NCI-H2227 (cell line): ENCODE data around the gene NAP1L4.

ENCODE experiments used
- DNase-seq: peaks from one replicate; lab custom pipeline; 2025; ENCODE audit not compliant: unreplicated experiment; lab: John Stamatoyannopoulos, UW

Gene NAP1L4

GRCh38 chr11:3010521-3011275 lies 18.6 kb upstream of the NAP1L4 start:
- no peak for DNase-seq

DNA sequence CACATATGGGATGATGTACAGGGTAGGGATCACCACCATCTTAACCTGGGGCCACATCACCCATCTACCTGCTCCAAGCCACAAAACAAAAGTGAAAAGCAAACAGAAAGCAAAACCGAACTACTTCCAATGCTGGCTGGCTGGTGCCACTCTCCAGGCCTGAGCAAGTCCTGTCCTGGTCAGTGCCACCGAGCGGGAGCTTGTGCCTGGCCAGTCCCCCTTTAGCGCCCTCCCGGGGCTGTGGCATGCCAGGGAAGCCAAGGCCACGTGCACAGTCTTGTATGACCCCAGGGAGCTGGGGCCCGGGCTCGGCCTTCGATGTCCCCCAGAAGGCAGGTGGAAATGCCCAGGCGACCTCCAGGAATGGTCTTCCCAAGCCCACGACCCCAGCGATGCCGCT lies 17.9 kb upstream of the NAP1L4 start:
- no peak for DNase-seq

- no peak for DNase-seq
Measured at GRCh38 chr11:3009481-3009880, 17.4 kb upstream of the NAP1L4 start.

DNA sequence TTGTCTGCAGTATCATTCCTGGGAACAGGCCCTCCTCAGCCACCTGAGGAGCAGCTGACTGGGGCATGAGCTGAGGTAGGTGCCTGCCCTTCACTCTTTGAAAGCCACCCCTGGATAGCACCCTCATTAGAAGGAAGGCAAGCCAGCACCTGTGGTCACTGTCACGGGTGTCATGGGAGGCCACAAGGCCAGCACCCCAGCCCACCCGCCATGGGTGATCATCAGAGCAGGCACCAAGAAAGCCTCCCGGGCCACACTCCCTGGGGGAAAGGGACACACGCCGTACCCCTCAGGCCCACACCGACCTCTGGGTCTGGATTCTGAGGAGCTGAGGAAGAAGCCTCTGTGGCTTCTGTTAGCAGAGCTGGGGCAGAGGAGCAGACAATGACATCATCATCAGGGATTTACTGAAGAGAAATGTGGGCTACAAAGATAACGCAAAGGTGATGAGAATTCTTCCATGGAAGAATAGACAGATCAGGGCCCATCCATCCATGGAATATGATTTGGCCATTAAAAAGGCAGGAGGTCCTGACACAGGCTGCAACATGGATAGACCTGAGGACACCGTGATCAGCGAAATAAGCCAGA lies 16.7 kb upstream of the NAP1L4 start:
- DNase-seq, result no peak

DNA sequence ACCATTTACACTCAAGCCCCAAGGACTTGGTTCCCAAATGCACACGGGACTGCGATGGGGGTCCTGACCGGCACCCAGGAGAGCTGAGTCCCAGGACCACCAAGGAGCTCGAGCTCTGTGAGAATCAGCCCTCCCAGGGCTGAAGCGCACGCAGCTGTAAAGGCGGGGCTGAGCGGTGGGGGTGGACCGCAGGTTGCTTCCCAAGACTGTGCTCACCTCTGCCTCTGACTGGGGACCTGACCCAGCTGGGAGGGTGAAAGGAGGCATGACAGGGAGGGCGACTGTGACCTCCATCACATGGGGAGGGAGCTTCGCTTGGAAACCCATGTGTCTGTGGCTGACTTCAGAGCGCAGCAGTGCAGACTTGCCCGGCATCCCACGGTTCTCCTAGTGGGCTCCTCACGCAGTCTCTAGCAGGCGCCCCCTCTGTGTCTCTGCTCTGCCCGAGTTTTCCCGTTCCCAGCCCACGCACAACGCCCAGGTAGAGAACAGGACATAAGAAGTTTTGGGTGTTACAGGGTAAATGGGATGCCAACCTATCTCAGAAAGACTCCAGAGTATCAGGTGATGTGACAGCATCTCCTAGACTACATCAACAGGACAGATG lies 15.4 kb upstream of the NAP1L4 start:
- DNase-seq, result no peak

GRCh38 chr11:3006505-3007260 lies 14.6 kb upstream of the NAP1L4 start:
- no peak for DNase-seq

- no peak for DNase-seq
Measured at GRCh38 chr11:3004481-3004880, 12.4 kb upstream of the NAP1L4 start.

GRCh38 chr11:3003396-3004231 lies 11.5 kb upstream of the NAP1L4 start:
- DNase-seq, result no peak

DNA sequence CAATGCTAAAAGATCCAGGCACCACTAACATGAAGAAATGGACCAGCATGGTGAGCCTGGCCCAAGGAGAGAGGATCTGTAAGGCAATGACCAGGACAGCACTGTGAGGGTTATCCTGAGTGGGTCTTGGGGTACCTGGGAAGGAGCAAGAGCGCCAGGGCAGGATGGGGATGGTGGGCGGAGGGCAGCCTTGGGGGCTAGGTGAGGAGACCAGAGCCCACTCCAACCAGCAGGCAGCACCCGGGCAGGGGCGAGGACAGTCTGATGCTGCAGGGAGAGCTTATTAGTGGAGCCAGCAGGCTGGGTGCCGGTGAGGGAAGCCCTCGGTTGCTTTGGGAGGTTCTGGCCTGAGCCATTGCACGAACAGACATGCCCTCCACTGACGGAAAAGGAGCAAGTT lies 10.7 kb upstream of the NAP1L4 start:
- DNase-seq, result no peak

- no peak for DNase-seq
Measured at GRCh38 chr11:3002351-3002861, 10.3 kb upstream of the NAP1L4 start.

- no peak for DNase-seq
Measured at GRCh38 chr11:3001496-3001895, 9.4 kb upstream of the NAP1L4 start.

DNA sequence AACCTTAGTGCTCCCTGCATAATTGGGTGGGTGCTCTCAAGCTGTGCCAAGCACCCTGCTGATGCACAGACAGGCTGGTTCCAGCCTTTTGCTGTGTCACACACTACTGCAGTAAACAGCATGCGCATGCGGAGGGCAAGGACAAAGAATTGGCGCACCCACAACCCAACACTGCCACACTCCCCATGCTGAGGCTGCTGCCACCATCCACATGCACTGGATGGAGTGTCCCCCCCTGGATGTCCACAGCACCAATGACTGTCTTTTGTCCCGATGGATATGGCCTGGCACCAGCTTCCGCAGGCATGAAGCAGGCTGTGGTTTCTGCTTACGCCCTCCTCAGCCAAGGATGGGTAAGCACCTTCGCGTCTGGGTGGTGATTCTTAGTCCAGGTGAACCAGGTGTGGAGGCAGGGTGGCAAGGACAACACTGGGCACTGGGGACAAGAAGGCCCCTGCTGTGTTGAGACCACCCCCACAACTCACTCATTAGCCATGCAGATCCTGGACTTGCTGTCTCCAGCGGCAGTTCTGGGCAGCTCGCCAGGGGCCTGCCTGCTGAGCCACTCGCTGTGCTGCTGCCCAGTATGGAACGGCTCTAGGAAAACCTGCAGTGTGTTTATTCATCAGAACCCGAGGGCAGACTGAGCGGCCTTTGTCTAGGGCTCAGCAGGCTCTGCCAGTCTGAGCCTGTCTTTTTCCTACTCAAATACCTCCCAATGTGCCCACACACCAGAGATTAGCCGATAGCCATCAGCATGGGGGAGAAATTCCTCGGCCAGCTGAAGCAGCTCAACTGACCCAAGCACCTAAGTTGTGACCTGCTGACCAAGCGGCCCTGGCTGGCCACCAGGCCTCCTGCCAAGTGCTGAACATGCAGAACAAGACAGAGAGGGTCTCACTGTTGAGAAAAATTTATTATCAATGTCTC lies 8.2 kb upstream of the NAP1L4 start:
- peak; percentile 71 for DNase-seq

- DNase-seq, result no peak
Measured at GRCh38 chr11:2999464-2999998, 7.4 kb upstream of the NAP1L4 start.

- no peak for DNase-seq
Measured at GRCh38 chr11:2998073-2998850, 6.1 kb upstream of the NAP1L4 start.

- no peak for DNase-seq
Measured at GRCh38 chr11:2997406-2997805, 5.3 kb upstream of the NAP1L4 start.

DNA sequence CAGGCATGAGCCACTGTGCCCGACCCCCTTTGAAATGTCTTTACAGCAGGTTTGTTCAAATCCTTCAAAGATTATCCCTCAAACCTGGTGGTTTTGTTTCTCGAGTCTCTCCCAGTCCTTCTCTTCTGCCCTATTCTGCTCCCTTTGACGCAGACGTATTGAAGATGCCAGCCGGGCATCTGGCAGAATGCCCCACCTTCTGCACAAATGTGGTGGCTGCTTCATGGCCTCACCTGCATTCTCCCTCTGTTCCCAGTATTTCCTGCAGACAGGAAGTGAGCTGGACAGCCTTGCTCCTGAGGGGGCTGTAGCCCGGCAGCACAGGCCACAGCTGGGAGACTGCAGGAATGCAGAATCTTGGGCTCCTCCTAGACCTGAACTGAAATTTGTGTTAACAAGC lies 4.8 kb upstream of the NAP1L4 start:
- DNase-seq, result no peak

- DNase-seq, result no peak
Measured at GRCh38 chr11:2995893-2996554, 3.9 kb upstream of the NAP1L4 start.

- DNase-seq, result no peak
Measured at GRCh38 chr11:2995031-2995561, 3.0 kb upstream of the NAP1L4 start.
